WTC11 (cell line): Measurements from ENCODE around the gene FGF18.
"Not testable (repeated sequence)": the region's sequence is repeated elsewhere in the genome, so short reads cannot be mapped to it uniquely, and the experiment has no call there.

ENCODE experiments used
- CREM ChIP-seq: sonication (generic); formaldehyde crosslinking; IDR thresholded peaks from 2 replicates; pipeline ENCODE4 v1.8.1; 2022; ENCODE audit warnings: mild to moderate bottlenecking, missing genetic modification reagents, moderate library complexity
- CTCF ChIP-seq: fragments of 200-600 bp; IDR thresholded peaks from 2 replicates; pipeline ENCODE4 v1.8.0; 2022; ENCODE audit warnings: antibody characterized with exemption
- ESRRA ChIP-seq: sonication (generic); formaldehyde crosslinking; IDR thresholded peaks from 2 replicates; pipeline ENCODE4 v1.8.1; 2022; ENCODE audit warnings: mild to moderate bottlenecking, missing genetic modification reagents, borderline replicate concordance
- FOXP1 ChIP-seq: sonication (generic); formaldehyde crosslinking; IDR thresholded peaks from 2 replicates; pipeline ENCODE4 v1.8.0; 2022; ENCODE audit warnings: missing genetic modification reagents, mild to moderate bottlenecking, moderate library complexity, borderline replicate concordance
- GABPB1 ChIP-seq: sonication (generic); formaldehyde crosslinking; IDR thresholded peaks from 2 replicates; pipeline ENCODE4 v1.8.1; 2023; ENCODE audit warnings: mild to moderate bottlenecking, missing genetic modification reagents
- IRF1 ChIP-seq: sonication (generic); formaldehyde crosslinking; IDR thresholded peaks from 2 replicates; pipeline ENCODE4 v1.8.0; 2023; ENCODE audit warnings: missing genetic modification reagents
- IRF2 ChIP-seq: sonication (generic); formaldehyde crosslinking; IDR thresholded peaks from 2 replicates; pipeline ENCODE4 v1.8.0; 2022; ENCODE audit warnings: low read depth, missing genetic modification reagents, borderline replicate concordance
- RELA ChIP-seq: sonication (generic); formaldehyde crosslinking; IDR thresholded peaks from 2 replicates; pipeline ENCODE4 v1.8.1; 2022; ENCODE audit warnings: missing genetic modification reagents, mild to moderate bottlenecking, borderline replicate concordance
- SMAD4 ChIP-seq: sonication (generic); formaldehyde crosslinking; IDR thresholded peaks from 2 replicates; pipeline ENCODE4 v1.8.0; 2022; ENCODE audit warnings: mild to moderate bottlenecking, missing genetic modification reagents
- SP1 ChIP-seq: sonication (generic); formaldehyde crosslinking; conservative IDR thresholded peaks from 2 replicates; pipeline ENCODE4 v1.8.1; 2022; ENCODE audit warnings: missing genetic modification reagents
- TEAD1 ChIP-seq: sonication (generic); formaldehyde crosslinking; IDR thresholded peaks from 2 replicates; pipeline ENCODE4 v1.8.0; 2022; ENCODE audit warnings: mild to moderate bottlenecking, missing genetic modification reagents
- USF2 ChIP-seq: sonication (generic); formaldehyde crosslinking; IDR thresholded peaks from 2 replicates; pipeline ENCODE4 v1.8.1; 2023; ENCODE audit warnings: mild to moderate bottlenecking, missing genetic modification reagents, moderate library complexity

- TF ChIP-seq FOXP1; CTCF; IRF2 (CRISPR knock-in tag); SMAD4 (CRISPR knock-in tag); TEAD1 (CRISPR knock-in tag); USF2 (CRISPR knock-in tag); RELA (CRISPR knock-in tag); IRF1 (CRISPR knock-in tag); CREM (CRISPR knock-in tag); SP1 (CRISPR knock-in tag); ESRRA (CRISPR knock-in tag); GABPB1 (CRISPR knock-in tag): not testable (repeated sequence)
These were observed 5.5 kb upstream of the FGF18 start for GRCh38 chr5:171413993-171414392.
